ENCODE data around the gene ZNF467.

The ZNF467 gene

GRCh38 chr7:149792220-149792595, 18.8 kb upstream of the ZNF467 start:
- H3K4me1 ChIP-seq (ENCODE audit: control insufficient read depth, low read depth, low read length), result no peaks in the 10 kb centered on the region
- no peak overlapping the region for H3K27ac ChIP-seq (ENCODE audit: low read length)
- H3K4me3 ChIP-seq (ENCODE audit: low read length), result no peak overlapping the region
- H3K9me3 ChIP-seq (ENCODE audit: control insufficient read depth, low read depth, low read length), result no peaks in the 10 kb centered on the region
- no peak overlapping the region for H3K9ac ChIP-seq (ENCODE audit: low read length)
- H3K27me3 ChIP-seq (ENCODE audit: control insufficient read depth, insufficient read depth, low read length), result peaks cover 41% of the 10 kb centered on the region
- H3K36me3 ChIP-seq (ENCODE audit: control insufficient read depth, low read depth, low read length), result no peaks in the 10 kb centered on the region

GRCh38 chr7:149791411-149792219, 18.2 kb upstream of the ZNF467 start:
- Histone ChIP-seq H3K27ac (ENCODE audit: low read length) (no peak overlapping the region), H3K9ac (ENCODE audit: low read length) (no peak overlapping the region), H3K27me3 (ENCODE audit: control insufficient read depth, insufficient read depth, low read length) (peaks cover 46% of the 10 kb centered on the region), H3K36me3 (ENCODE audit: control insufficient read depth, low read depth, low read length) (no peaks in the 10 kb centered on the region), H3K4me1 (ENCODE audit: control insufficient read depth, low read depth, low read length) (no peaks in the 10 kb centered on the region), H3K9me3 (ENCODE audit: control insufficient read depth, low read depth, low read length) (no peaks in the 10 kb centered on the region), H3K4me3 (ENCODE audit: low read length) (no peak overlapping the region)

DNA sequence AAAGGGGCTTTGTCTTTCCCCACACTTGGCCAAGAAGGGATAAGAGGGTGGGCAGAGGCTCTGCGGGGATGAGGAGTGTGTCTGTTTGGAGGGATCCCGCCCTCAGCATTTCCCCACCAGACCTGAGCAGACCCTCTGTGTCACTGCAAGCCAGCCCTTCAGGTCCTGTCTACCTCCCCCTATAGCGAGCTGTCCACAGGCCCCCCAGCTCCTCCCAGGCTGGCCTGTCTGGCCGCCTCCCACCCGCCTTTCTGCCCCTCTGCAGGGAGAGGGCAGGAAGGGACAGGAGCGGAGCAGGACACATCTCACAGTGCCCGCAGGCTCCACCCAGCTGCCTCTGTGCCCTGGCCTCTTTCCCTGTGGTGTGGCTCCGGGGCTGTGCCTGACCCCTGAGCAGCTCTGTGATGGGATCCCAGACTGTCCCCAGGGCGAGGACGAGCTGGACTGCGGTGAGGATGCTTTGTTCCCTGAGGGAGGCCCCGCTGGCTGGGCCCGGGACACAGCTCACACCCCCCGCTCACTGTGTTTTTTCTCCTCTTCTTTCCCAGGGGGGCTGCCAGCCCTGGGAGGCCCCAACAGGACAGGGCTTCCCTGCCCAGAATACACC, 17.5 kb upstream of the ZNF467 start:
- peaks cover 46% of the 10 kb centered on the region for H3K27me3 ChIP-seq (ENCODE audit: control insufficient read depth, insufficient read depth, low read length)
- H3K4me1 ChIP-seq (ENCODE audit: control insufficient read depth, low read depth, low read length), result no peaks in the 10 kb centered on the region
- no peak overlapping the region for H3K9ac ChIP-seq (ENCODE audit: low read length)
- peak overlapping the region; percentile 31 for H3K4me3 ChIP-seq (ENCODE audit: low read length)
- no peaks in the 10 kb centered on the region for H3K9me3 ChIP-seq (ENCODE audit: control insufficient read depth, low read depth, low read length)
- H3K36me3 ChIP-seq (ENCODE audit: control insufficient read depth, low read depth, low read length), result no peaks in the 10 kb centered on the region
- no peak overlapping the region for H3K27ac ChIP-seq (ENCODE audit: low read length)

DNA sequence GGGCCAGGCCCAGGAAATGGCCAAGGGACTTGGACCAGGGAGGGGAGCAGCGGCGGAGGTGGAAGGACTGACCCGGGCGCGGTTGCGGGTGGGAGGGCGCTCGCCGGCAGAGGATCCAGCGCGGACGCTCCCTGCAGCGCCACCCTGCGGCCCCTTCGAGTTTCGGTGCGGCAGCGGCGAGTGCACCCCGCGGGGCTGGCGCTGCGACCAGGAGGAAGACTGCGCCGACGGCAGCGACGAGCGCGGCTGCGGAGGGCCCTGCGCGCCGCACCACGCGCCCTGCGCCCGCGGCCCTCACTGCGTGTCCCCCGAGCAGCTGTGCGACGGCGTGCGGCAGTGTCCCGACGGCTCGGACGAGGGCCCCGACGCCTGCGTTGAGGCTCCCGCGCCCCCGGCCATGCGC, 16.8 kb upstream of the ZNF467 start:
- Histone ChIP-seq H3K27me3 (ENCODE audit: control insufficient read depth, insufficient read depth, low read length) (peaks cover 46% of the 10 kb centered on the region), H3K4me3 (ENCODE audit: low read length) (peak overlapping the region; percentile 31), H3K27ac (ENCODE audit: low read length) (no peak overlapping the region), H3K4me1 (ENCODE audit: control insufficient read depth, low read depth, low read length) (no peaks in the 10 kb centered on the region), H3K36me3 (ENCODE audit: control insufficient read depth, low read depth, low read length) (no peaks in the 10 kb centered on the region), H3K9me3 (ENCODE audit: control insufficient read depth, low read depth, low read length) (no peaks in the 10 kb centered on the region), H3K9ac (ENCODE audit: low read length) (no peak overlapping the region)

GRCh38 chr7:149789101-149789500, 15.7 kb upstream of the ZNF467 start:
- H3K9me3 ChIP-seq (ENCODE audit: control insufficient read depth, low read depth, low read length), result no peaks in the 10 kb centered on the region
- no peak overlapping the region for H3K27ac ChIP-seq (ENCODE audit: low read length)
- peaks cover 46% of the 10 kb centered on the region for H3K27me3 ChIP-seq (ENCODE audit: control insufficient read depth, insufficient read depth, low read length)
- H3K4me3 ChIP-seq (ENCODE audit: low read length), result no peak overlapping the region
- H3K9ac ChIP-seq (ENCODE audit: low read length), result no peak overlapping the region
- H3K4me1 ChIP-seq (ENCODE audit: control insufficient read depth, low read depth, low read length), result no peaks in the 10 kb centered on the region
- H3K36me3 ChIP-seq (ENCODE audit: control insufficient read depth, low read depth, low read length), result no peaks in the 10 kb centered on the region

GRCh38 chr7:149788300-149788851, 15.0 kb upstream of the ZNF467 start:
- H3K27me3 ChIP-seq (ENCODE audit: control insufficient read depth, insufficient read depth, low read length), result peaks cover 46% of the 10 kb centered on the region
- H3K27ac ChIP-seq (ENCODE audit: low read length), result no peak overlapping the region
- no peak overlapping the region for H3K9ac ChIP-seq (ENCODE audit: low read length)
- no peaks in the 10 kb centered on the region for H3K9me3 ChIP-seq (ENCODE audit: control insufficient read depth, low read depth, low read length)
- H3K36me3 ChIP-seq (ENCODE audit: control insufficient read depth, low read depth, low read length), result no peaks in the 10 kb centered on the region
- no peak overlapping the region for H3K4me3 ChIP-seq (ENCODE audit: low read length)
- peaks cover 2% of the 10 kb centered on the region for H3K4me1 ChIP-seq (ENCODE audit: control insufficient read depth, low read depth, low read length)

- H3K4me3 ChIP-seq (ENCODE audit: low read length), result no peak overlapping the region
- no peaks in the 10 kb centered on the region for H3K36me3 ChIP-seq (ENCODE audit: control insufficient read depth, low read depth, low read length)
- peaks cover 5% of the 10 kb centered on the region for H3K4me1 ChIP-seq (ENCODE audit: control insufficient read depth, low read depth, low read length)
- H3K9me3 ChIP-seq (ENCODE audit: control insufficient read depth, low read depth, low read length), result no peaks in the 10 kb centered on the region
- H3K27ac ChIP-seq (ENCODE audit: low read length), result no peak overlapping the region
- H3K27me3 ChIP-seq (ENCODE audit: control insufficient read depth, insufficient read depth, low read length), result peaks cover 46% of the 10 kb centered on the region
- no peak overlapping the region for H3K9ac ChIP-seq (ENCODE audit: low read length)
Observed at GRCh38 chr7:149787428-149788299, 14.3 kb upstream of the ZNF467 start.

DNA sequence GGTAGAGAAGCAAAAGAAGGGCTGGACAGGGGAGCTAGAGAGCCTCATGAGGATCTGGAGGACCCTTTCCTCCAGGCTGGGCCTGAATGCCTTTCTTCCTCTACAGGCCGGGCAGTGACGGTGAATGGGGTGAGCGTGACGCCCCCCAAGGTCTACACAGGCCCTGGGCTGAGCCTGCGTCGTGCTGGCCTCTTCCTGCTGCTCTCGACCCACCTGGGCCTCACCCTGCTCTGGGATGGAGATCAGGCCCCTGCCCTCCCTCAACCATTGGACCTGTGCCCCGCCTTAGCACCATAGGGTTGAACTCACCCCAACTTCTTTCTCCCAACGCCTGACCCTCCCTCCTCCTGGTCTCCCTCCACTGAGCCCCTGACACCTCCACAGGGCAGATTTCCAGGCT, 12.6 kb upstream of the ZNF467 start:
- Histone ChIP-seq H3K4me1 (ENCODE audit: control insufficient read depth, low read depth, low read length) (peaks cover 5% of the 10 kb centered on the region), H3K27me3 (ENCODE audit: control insufficient read depth, insufficient read depth, low read length) (peaks cover 42% of the 10 kb centered on the region), H3K27ac (ENCODE audit: low read length) (no peak overlapping the region), H3K9me3 (ENCODE audit: control insufficient read depth, low read depth, low read length) (no peaks in the 10 kb centered on the region), H3K36me3 (ENCODE audit: control insufficient read depth, low read depth, low read length) (no peaks in the 10 kb centered on the region), H3K4me3 (ENCODE audit: low read length) (no peak overlapping the region), H3K9ac (ENCODE audit: low read length) (no peak overlapping the region)

GRCh38 chr7:149785402-149785801, 12.0 kb upstream of the ZNF467 start:
- Histone ChIP-seq H3K36me3 (ENCODE audit: control insufficient read depth, low read depth, low read length) (no peaks in the 10 kb centered on the region), H3K9me3 (ENCODE audit: control insufficient read depth, low read depth, low read length) (no peaks in the 10 kb centered on the region), H3K27me3 (ENCODE audit: control insufficient read depth, insufficient read depth, low read length) (peaks cover 36% of the 10 kb centered on the region), H3K27ac (ENCODE audit: low read length) (no peak overlapping the region), H3K4me3 (ENCODE audit: low read length) (no peak overlapping the region), H3K4me1 (ENCODE audit: control insufficient read depth, low read depth, low read length) (peaks cover 5% of the 10 kb centered on the region), H3K9ac (ENCODE audit: low read length) (no peak overlapping the region)

- H3K9ac ChIP-seq (ENCODE audit: low read length), result no peak overlapping the region
- no peak overlapping the region for H3K27ac ChIP-seq (ENCODE audit: low read length)
- H3K27me3 ChIP-seq (ENCODE audit: control insufficient read depth, insufficient read depth, low read length), result peaks cover 25% of the 10 kb centered on the region
- no peaks in the 10 kb centered on the region for H3K9me3 ChIP-seq (ENCODE audit: control insufficient read depth, low read depth, low read length)
- H3K4me3 ChIP-seq (ENCODE audit: low read length), result no peak overlapping the region
- H3K4me1 ChIP-seq (ENCODE audit: control insufficient read depth, low read depth, low read length), result peaks cover 5% of the 10 kb centered on the region
- H3K36me3 ChIP-seq (ENCODE audit: control insufficient read depth, low read depth, low read length), result no peaks in the 10 kb centered on the region
Observed at GRCh38 chr7:149784251-149784608, 10.8 kb upstream of the ZNF467 start.
